GM21576 (cell line): ENCODE results near the gene FDX2.
A peak's percentile ranks its signal among the peaks of the same experiment; 100 is the strongest.
"Not testable (repeated sequence)": the region's sequence is repeated elsewhere in the genome, so short reads cannot be mapped to it uniquely, and the experiment has no call there.

Experiments
- ATAC-seq: cut with Tn5 transposase; IDR thresholded peaks from one replicate; pipeline ENCODE4 v1.9.1; 2021; ENCODE audit warnings: mild to moderate bottlenecking, moderate library complexity; ENCODE audit not compliant: unreplicated experiment

Gene FDX2

GRCh38 chr19:10315335-10316214 lies at the start of gene FDX2:
FDX2 (minus strand) TSS chr19:10316015; CDS start chr19:10315996, 19 bp downstream.
- ATAC-seq: peak; percentile 57

- ATAC-seq: no peak
These were observed 49.7 kb upstream of the FDX2 start for GRCh38 chr19:10365518-10365917.

GRCh38 chr19:10364644-10365043 lies 48.8 kb upstream of the FDX2 start:
- ATAC-seq: no peak

GRCh38 chr19:10363789-10364281 lies 48.0 kb upstream of the FDX2 start:
- ATAC-seq: no peak

- no peak for ATAC-seq
These were observed 46.4 kb upstream of the FDX2 start for GRCh38 chr19:10362259-10362658.

GRCh38 chr19:10361569-10362011 lies 45.8 kb upstream of the FDX2 start:
- ATAC-seq: no peak

- no peak for ATAC-seq
These were observed 40.6 kb upstream of the FDX2 start for GRCh38 chr19:10356431-10356830.

GRCh38 chr19:10353793-10354391 lies 38.1 kb upstream of the FDX2 start:
- ATAC-seq: no peak

- no peak for ATAC-seq
These were observed 37.2 kb upstream of the FDX2 start for GRCh38 chr19:10352764-10353671.

- ATAC-seq: no peak
These were observed 30.7 kb upstream of the FDX2 start for GRCh38 chr19:10346509-10346908.

GRCh38 chr19:10344780-10345179 lies 29.0 kb upstream of the FDX2 start:
- no peak for ATAC-seq

GRCh38 chr19:10343495-10343894 lies 27.7 kb upstream of the FDX2 start:
- no peak for ATAC-seq

GRCh38 chr19:10339977-10340376 lies 24.2 kb upstream of the FDX2 start:
- ATAC-seq: no peak

GRCh38 chr19:10339380-10339960 lies 23.7 kb upstream of the FDX2 start, which contains the start of gene ICAM3:
ICAM3 (minus strand) TSS chr19:10339624; CDS start chr19:10339614, 10 bp downstream.
- ATAC-seq: peak; percentile 72

- ATAC-seq: no peak
These were observed 23.1 kb upstream of the FDX2 start for GRCh38 chr19:10338940-10339339.

- not testable (repeated sequence) for ATAC-seq
These were observed 20.9 kb upstream of the FDX2 start for GRCh38 chr19:10336725-10337124.

- ATAC-seq: no peak
These were observed 19.7 kb upstream of the FDX2 start for GRCh38 chr19:10335352-10335985.

- no peak for ATAC-seq
These were observed 19.0 kb upstream of the FDX2 start for GRCh38 chr19:10334588-10335351.
